ENCODE data around the gene LRRC8C. TPM values are rescaled to one million over a fixed set of nuclear protein-coding genes. Genes with fewer than 3 reads are reported as not detected.

Gene LRRC8C
- 3.5 and 8.0 TPM in 2 replicates for total RNA-seq

GRCh38 chr1:89632657-89633247, at the start of gene LRRC8C:
TSS of gene LRRC8C (plus strand) at chr1:89633120. CDS start at chr1:89686474, 53,354 bp downstream.

Other genes with a start within 250 kb of the LRRC8C start
- 5.2 and 7.1 TPM in 2 replicates for gene LRRC8B, start 108.3 kb upstream of the LRRC8C start, total RNA-seq
- gene LRRC8D, start 187.9 kb downstream of the LRRC8C start, total RNA-seq, result 22.3 and 32.6 TPM in 2 replicates

Data from mesangial cell (primary cell).